Measurements from ENCODE around the gene PTCD2. TPM values are rescaled to one million over a fixed set of nuclear protein-coding genes. Genes with fewer than 3 reads are reported as not detected.

PTCD2 gene
- total RNA-seq, 1 donor from 2014 or later = 18.2 TPM

DNA sequence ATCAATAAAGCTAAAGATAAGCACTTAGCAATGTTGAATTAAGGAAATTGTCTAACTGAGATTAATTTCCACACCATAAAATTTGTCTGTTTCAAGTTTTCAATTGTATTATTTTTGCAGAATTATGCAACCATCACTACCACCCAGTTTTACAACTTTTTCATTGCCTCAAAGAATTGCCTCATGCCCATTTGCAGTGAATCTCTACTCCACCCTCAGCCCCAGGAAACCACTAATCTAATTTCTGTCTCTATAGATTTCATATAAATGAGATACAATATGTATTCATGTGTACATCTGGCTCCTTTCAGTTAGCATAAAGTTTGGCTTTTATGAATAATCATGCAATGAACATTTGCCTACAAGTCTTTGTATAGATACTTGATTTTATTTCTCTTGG, 72.9 kb downstream of the PTCD2 start:
- DNase-seq = no peak
- peaks cover 42% of the 10 kb centered on the region for H3K4me1 ChIP-seq
- H3K9me3 ChIP-seq (replicated peaks) = no peaks in the 10 kb centered on the region
- no peaks in the 10 kb centered on the region for H3K36me3 ChIP-seq
- TF ChIP-seq, protein P1, sequence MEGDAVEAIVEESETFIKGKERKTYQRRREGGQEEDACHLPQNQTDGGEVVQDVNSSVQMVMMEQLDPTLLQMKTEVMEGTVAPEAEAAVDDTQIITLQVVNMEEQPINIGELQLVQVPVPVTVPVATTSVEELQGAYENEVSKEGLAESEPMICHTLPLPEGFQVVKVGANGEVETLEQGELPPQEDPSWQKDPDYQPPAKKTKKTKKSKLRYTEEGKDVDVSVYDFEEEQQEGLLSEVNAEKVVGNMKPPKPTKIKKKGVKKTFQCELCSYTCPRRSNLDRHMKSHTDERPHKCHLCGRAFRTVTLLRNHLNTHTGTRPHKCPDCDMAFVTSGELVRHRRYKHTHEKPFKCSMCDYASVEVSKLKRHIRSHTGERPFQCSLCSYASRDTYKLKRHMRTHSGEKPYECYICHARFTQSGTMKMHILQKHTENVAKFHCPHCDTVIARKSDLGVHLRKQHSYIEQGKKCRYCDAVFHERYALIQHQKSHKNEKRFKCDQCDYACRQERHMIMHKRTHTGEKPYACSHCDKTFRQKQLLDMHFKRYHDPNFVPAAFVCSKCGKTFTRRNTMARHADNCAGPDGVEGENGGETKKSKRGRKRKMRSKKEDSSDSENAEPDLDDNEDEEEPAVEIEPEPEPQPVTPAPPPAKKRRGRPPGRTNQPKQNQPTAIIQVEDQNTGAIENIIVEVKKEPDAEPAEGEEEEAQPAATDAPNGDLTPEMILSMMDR (IDR thresholded peaks at IDR 0.05; ENCODE audit: borderline replicate concordance) = no peak
- no peak overlapping the region for H3K4me3 ChIP-seq
- intact Hi-C loops (cut with micrococcal nuclease) = no loop called here
- H3K27ac ChIP-seq (replicated peaks) = peak overlapping the region; percentile 85
- no peaks in the 10 kb centered on the region for H3K27me3 ChIP-seq (ENCODE audit: low read depth)

DNA sequence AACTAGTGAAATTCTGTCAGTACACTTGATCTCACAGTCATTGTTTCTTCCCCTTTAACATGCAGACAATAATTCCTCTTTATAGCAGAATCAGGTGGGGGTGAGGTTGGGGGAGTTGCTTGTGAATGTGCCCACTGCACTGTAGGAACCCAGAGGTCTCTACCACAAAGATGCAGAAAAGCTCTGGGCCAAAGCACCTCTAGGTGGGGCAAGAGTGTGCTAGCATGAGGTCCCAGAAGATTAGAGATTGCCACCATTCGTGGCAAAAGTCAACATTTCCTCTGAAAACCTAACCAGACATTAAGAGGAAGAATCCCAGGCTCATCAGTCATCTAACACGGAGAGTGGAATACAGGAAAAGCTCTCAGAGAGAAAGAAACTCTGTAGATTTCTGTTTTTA, 74.5 kb downstream of the PTCD2 start:
- H3K36me3 ChIP-seq = no peaks in the 10 kb centered on the region
- intact Hi-C loops (cut with micrococcal nuclease) = no loop called here
- no peak overlapping the region for H3K27ac ChIP-seq (replicated peaks)
- TF ChIP-seq, protein P1 (IDR thresholded peaks at IDR 0.05; ENCODE audit: borderline replicate concordance) = peak; percentile 55
- peaks cover 35% of the 10 kb centered on the region for H3K4me1 ChIP-seq
- no peaks in the 10 kb centered on the region for H3K27me3 ChIP-seq (ENCODE audit: low read depth)
- H3K4me3 ChIP-seq = no peak overlapping the region
- no peak for DNase-seq
- H3K9me3 ChIP-seq (replicated peaks) = no peaks in the 10 kb centered on the region

DNA sequence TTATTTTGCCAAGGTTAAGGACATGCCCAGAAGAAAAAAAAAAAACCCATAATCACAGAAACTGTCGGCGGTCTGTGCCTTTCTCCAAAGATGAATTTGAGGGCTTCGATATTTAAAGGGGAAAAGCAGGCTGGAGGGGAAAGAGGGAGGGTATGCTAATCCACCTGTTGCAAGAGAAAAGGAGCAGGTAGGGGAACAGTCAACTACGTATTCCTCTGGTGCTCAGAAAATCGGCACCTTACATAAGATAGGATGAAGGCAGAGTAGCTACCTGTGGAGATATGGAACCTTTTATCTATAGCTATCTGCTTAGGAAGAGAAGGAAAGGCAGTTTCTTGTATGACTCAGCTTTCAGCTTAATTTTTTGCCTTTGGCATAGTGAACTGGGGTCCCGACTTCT, 77.7 kb downstream of the PTCD2 start:
- intact Hi-C loops (cut with micrococcal nuclease) = no loop called here
- H3K36me3 ChIP-seq = no peaks in the 10 kb centered on the region
- H3K4me1 ChIP-seq = peaks cover 20% of the 10 kb centered on the region
- peaks cover 21% of the 10 kb centered on the region for H3K9me3 ChIP-seq (replicated peaks)
- no peak overlapping the region for H3K4me3 ChIP-seq
- DNase-seq = no peak
- TF ChIP-seq, protein P1 (IDR thresholded peaks at IDR 0.05; ENCODE audit: borderline replicate concordance) = no peak
- H3K27me3 ChIP-seq (ENCODE audit: low read depth) = no peaks in the 10 kb centered on the region
- H3K27ac ChIP-seq (replicated peaks) = no peak overlapping the region

DNA sequence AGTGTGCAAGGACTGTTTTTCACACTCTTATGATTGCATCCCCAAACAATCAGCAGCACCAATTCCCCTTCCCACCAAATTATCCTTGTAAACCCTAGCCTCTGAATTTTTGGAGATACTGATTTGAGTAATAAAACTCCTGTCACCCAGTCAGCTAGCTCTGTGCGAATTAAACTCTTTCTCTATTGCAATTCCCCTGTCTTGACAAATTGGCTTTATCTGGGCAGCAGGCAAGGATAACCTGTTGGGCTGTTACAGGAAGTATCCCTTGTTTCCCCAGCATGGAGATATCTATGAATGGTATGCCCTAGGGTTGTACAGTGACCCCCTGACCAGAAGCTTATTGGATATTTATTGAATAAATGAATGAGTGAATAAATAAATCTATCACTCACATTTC, 80.8 kb downstream of the PTCD2 start:
- no peak for DNase-seq
- Histone ChIP-seq H3K4me3 (no peak overlapping the region), H3K4me1 (peaks cover 16% of the 10 kb centered on the region), H3K27me3 (ENCODE audit: low read depth) (no peaks in the 10 kb centered on the region), H3K36me3 (no peaks in the 10 kb centered on the region), H3K27ac (replicated peaks) (no peak overlapping the region), H3K9me3 (replicated peaks) (peaks cover 29% of the 10 kb centered on the region)
- TF ChIP-seq, protein P1 (IDR thresholded peaks at IDR 0.05; ENCODE audit: borderline replicate concordance) = no peak
- intact Hi-C loops (cut with micrococcal nuclease) = no loop called here

DNA sequence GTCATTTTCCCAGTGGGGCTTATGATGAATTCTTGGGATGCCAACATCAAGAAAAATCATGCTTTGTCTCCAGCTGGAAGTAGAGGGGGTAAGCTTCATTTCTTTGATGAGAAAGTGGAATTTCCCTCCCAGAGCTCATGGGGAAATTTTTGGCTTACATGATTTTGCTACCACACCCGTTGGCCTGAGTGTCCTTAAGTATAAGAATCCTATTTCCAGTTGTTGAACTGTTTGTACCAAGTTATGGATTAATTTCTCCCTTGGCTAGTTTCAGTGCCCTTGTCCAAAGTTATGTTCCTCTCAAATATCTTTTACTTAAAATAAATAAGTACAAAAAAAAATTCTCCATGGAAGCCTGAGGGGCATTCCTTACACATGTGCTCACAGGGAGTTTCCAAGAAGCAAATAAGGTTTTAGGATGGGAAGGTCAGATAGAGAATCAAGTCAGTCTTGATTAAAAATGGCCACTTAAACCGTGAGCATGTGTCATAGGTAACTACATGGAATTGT, 82.3 kb downstream of the PTCD2 start:
- Histone ChIP-seq H3K27me3 (ENCODE audit: low read depth) (no peaks in the 10 kb centered on the region), H3K27ac (replicated peaks) (peak overlapping the region; percentile 72), H3K36me3 (no peaks in the 10 kb centered on the region), H3K9me3 (replicated peaks) (peaks cover 29% of the 10 kb centered on the region), H3K4me1 (peaks cover 20% of the 10 kb centered on the region), H3K4me3 (no peak overlapping the region)
- TF ChIP-seq, protein P1 (IDR thresholded peaks at IDR 0.05; ENCODE audit: borderline replicate concordance) = no peak
- DNase-seq = no peak
- intact Hi-C loops (cut with micrococcal nuclease) = no loop called here
